ENCODE measurements around the gene TBC1D16.

Gene TBC1D16

GRCh38 chr17:79936641-79937381 lies 98.9 kb downstream of the TBC1D16 start:
- no peak for FAIRE-seq

- no peak for FAIRE-seq
These were observed 99.6 kb downstream of the TBC1D16 start for GRCh38 chr17:79936050-79936449.

DNA sequence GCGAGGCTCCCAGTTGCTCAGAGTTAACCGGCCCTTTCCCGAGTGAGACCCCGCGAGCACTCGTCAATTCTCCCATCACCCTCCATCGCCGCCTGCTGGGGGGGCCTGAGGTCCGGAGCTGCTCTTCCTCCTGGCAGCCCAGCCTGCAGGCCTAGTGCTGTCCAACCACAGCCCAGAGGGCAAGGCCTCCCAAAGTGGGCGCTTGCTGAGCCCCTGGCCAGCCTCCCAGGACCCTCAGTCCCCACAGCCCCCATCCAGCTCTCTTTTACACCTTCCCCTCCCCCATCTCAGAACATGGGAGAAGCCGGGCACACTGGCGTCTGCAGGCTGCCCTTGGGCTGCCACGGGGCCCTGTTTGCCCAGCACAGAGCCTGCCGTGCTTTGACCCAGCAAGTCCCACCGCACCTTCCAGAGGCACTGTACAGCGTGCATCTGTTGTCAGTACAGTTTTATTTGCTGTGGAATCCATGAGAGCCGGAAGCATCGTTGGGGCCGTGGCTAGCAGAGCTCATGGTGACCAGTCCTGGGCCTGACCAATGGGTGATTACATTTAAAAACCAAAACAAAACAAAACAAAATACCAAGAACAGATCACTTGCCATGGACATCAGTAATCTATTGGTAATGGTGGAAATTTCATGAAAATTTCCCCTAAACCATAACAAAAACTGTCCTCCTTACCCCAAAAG lies 100.3 kb downstream of the TBC1D16 start:
- no peak for FAIRE-seq

DNA sequence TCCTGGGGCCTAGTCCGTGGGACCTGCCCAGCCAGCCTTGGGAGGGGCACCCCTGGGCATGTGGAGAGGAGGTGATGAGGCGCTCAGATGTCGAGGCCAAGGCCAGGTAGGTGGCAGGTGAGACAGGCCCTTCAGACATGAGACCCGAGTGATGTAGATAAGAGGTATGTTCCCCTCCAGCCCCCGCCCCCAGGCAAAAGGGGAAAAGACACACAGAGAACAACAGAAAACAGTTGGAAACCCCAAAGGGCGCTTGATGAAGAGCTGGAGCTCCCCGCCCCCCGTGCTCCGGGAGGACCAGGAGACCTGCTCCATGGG lies 101.1 kb downstream of the TBC1D16 start:
- no peak for FAIRE-seq

GRCh38 chr17:79933863-79934652 lies 101.6 kb downstream of the TBC1D16 start:
- no peak for FAIRE-seq

- no peak for FAIRE-seq
These were observed 103.0 kb downstream of the TBC1D16 start for GRCh38 chr17:79932451-79933306.

DNA sequence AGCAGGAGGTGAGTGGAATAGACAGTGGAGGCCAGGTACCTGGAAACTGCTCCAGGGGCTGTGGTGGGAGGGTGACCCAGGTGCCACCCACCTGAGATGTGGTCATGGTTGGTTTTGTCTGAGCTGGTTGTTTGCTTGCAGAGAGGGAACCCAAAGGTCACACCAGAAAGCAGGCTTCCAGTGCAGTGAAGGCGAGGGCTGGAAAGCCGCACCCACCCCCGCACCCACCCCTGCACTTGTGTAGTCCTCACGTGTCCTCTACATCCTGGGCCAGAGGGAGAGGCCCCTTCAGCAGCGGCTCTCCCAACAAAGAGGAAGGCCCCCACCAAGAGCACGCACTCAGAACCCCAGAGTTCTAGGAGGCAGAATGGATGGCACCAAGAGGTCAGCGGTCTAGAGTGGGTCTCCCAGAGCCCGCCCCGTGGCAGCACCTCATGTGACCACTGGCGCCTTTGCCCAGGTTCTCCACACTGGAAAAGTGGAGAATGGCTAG lies 103.8 kb downstream of the TBC1D16 start:
- no peak for FAIRE-seq

GRCh38 chr17:79930877-79931816 lies 104.5 kb downstream of the TBC1D16 start:
- FAIRE-seq = no peak

GRCh38 chr17:79930062-79930876 lies 105.4 kb downstream of the TBC1D16 start:
- FAIRE-seq = no peak

GRCh38 chr17:79929257-79930061 lies 106.2 kb downstream of the TBC1D16 start:
- no peak for FAIRE-seq

DNA sequence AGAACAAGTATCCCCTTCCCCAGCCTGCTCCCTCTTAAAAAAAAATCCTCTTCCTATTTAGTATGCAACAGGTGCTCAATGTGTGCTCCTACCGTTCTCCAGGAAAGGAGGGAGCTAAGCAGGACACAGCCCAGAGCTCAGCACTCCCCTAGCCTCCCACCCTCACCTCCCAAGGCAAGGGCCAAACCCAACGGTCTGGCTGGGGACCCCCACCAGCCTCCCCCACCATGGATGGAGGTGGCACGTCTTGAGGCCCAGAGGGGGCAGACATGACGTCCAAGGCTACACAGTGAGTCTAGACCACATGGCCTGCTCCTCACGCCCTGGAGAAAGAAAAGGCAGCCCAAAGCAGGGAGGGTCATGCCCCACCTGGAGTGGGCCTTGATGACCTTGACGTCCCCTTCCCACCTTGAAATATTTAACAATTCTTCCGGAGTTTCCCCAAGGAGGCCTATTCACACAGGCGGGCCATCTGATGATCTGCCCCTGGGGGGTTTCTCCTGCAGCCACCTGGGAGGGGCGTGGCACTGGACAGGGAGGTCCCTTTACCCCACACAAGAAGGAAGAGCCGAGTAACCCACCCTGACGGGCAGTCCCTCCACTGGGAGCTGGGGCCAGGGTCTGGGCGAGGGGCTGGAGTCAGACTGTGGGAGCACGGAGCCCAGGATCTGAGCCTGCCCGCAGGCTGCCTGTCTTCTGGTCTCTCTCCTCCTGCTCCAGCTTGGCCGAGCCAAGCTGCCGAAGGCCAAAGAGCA lies 107.0 kb downstream of the TBC1D16 start:
- FAIRE-seq = no peak

DNA sequence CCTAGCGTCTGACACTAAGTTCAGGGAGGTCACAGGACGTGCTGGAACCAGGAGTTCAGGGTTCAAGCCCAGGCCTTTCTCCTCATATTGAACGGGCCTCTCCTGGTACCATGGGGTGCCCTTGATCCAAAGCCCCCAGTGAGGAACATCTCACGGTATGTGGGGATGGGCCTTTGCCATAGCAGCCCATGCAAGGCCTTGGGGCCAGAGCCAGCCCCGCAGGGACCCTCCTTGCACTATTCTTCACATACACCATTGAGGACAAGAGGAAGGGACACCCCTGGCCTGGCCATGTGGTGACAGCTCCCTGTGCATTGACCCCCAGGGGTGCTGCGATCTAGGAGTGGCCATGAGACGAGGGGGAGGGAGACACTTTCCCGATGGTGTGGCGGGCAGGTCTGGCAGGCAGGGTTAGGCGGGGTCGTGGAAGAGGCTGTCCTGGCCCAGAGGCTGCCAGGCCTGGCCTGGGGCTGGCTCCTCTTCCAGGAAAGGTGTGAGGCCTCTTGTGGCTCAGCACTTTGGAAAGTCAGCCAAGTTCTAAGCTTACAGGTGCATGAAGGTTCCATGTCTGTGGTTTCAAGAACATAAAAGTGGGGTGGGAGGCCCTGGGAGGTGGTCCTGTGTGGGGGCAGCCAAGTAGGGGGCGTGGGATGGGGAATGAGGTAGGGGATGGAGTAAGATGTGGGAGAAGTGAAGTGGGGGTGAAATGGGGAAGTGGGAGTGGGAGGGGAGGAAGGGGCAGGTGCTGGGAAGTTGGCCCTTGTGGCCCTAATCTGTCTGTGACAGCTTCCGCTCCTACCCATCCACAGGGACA lies 107.8 kb downstream of the TBC1D16 start:
- no peak for FAIRE-seq

DNA sequence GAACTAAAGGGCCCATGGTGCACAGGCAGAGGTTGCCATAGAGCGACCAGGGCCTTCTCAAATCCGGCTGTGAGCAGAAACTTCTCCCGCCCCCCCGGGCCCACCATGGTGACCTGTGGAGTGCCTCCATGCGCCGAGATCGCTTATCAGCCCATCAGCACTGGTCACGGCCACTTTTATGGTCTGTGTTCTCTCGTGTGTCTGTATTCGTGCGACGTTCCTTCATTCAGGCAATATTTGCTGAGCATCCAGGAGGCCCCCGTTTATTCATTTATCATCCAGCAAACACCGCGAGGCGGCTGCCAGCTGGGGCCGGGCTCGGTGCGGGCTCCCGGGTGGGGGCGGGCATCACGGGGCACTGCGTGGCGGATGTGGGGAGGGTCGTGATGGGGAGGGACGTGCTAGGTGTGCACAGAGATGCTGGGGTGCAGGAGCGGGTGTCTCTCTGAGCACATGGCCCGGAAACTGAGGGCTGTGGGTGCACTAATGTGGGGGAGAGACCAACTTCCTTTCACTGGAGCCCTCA lies 108.5 kb downstream of the TBC1D16 start:
- FAIRE-seq = no peak

- FAIRE-seq = no peak
These were observed 109.0 kb downstream of the TBC1D16 start for GRCh38 chr17:79926605-79927135.

DNA sequence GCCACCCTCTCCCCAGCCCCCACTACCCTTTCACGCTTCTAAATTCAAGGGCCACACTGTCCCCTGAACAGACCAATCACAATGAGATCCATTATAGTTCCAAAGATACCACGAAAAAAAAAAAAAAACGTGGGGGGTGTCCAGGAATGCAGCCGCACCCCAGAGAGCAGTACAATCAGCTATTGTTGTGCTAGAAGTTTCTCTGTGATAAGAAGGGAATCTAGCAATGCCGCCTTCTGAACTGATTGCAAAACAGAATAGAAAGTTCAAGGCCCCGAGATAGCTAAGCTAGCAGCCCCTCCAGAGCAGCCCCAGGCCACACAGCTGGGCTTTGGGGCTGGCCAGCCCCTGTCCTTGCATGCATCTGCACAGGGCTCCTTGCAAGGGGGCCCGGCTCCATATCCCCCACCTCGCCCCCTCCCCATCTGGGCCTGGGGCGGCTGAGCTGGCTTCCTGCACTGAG lies 109.5 kb downstream of the TBC1D16 start:
- no peak for FAIRE-seq

GRCh38 chr17:79925242-79925957 lies 110.3 kb downstream of the TBC1D16 start:
- FAIRE-seq = no peak

- no peak for FAIRE-seq
These were observed 111.1 kb downstream of the TBC1D16 start for GRCh38 chr17:79924639-79924976.
